Globus pallidus (tissue), 1 donor: ENCODE results near the gene PTOV1.

Experiments
- DNase-seq: peaks from one replicate; pipeline ENCODE4 v3.0.0-alpha.2; 2015; ENCODE audit warnings: low spot score

PTOV1 gene

GRCh38 chr19:49859682-49860335, 8.8 kb downstream of the PTOV1 start:
- no peak for DNase-seq

GRCh38 chr19:49860336-49861102, 9.6 kb downstream of the PTOV1 start:
- no peak for DNase-seq

GRCh38 chr19:49861107-49861506, 10.1 kb downstream of the PTOV1 start:
- no peak for DNase-seq

GRCh38 chr19:49861541-49862378, 10.8 kb downstream of the PTOV1 start:
- no peak for DNase-seq

GRCh38 chr19:49862391-49863253, 11.7 kb downstream of the PTOV1 start:
- no peak for DNase-seq

- no peak for DNase-seq
These were observed 12.4 kb downstream of the PTOV1 start for GRCh38 chr19:49863254-49863934.

GRCh38 chr19:49863935-49864320, 13.0 kb downstream of the PTOV1 start:
- no peak for DNase-seq

- no peak for DNase-seq
These were observed 13.9 kb downstream of the PTOV1 start for GRCh38 chr19:49864890-49865289.

GRCh38 chr19:49866933-49867782, 16.2 kb downstream of the PTOV1 start, which contains the start of gene PNKP:
TSS of gene PNKP (minus strand) at chr19:49867576. CDS start at chr19:49867204, 372 bp downstream.
- peak; percentile 92 for DNase-seq

- no peak for DNase-seq
These were observed 18.1 kb downstream of the PTOV1 start for GRCh38 chr19:49869009-49869483.

- DNase-seq, result peak; percentile 100
These were observed 18.7 kb downstream of the PTOV1 start for GRCh38 chr19:49869484-49870308.

GRCh38 chr19:49870309-49870901, 19.4 kb downstream of the PTOV1 start:
- no peak for DNase-seq

- DNase-seq, result no peak
These were observed 20.5 kb downstream of the PTOV1 start for GRCh38 chr19:49871349-49871985.

- DNase-seq, result no peak
These were observed 21.5 kb downstream of the PTOV1 start for GRCh38 chr19:49872245-49873128.

GRCh38 chr19:49873129-49873521, 22.2 kb downstream of the PTOV1 start:
- DNase-seq, result no peak

GRCh38 chr19:49873834-49874233, 22.9 kb downstream of the PTOV1 start:
- no peak for DNase-seq

GRCh38 chr19:49874503-49875157, 23.7 kb downstream of the PTOV1 start:
- no peak for DNase-seq
